SU-DHL-6 (cell line): ENCODE data around the gene ZFHX3.

Experiments
- EZH2phosphoT487 ChIP-seq: fragments of 200-600 bp; sonication (generic), shearing (Covaris generic); conservative IDR thresholded peaks from 2 replicates; pipeline ENCODE4 v1.6.1; 2018; ENCODE audit warnings: mild to moderate bottlenecking, antibody characterized with exemption, low read length, moderate library complexity, mixed read lengths
- TF ChIP-seq, protein P1 (sequence below): fragments of 200-600 bp; sonication (generic); IDR thresholded peaks from one replicate; pipeline ENCODE4 v1.5.1; 2017; ENCODE audit warnings: antibody characterized with exemption, mild to moderate bottlenecking, low read length, moderate library complexity; ENCODE audit not compliant: insufficient read depth, poor library complexity, severe bottlenecking

DNA sequence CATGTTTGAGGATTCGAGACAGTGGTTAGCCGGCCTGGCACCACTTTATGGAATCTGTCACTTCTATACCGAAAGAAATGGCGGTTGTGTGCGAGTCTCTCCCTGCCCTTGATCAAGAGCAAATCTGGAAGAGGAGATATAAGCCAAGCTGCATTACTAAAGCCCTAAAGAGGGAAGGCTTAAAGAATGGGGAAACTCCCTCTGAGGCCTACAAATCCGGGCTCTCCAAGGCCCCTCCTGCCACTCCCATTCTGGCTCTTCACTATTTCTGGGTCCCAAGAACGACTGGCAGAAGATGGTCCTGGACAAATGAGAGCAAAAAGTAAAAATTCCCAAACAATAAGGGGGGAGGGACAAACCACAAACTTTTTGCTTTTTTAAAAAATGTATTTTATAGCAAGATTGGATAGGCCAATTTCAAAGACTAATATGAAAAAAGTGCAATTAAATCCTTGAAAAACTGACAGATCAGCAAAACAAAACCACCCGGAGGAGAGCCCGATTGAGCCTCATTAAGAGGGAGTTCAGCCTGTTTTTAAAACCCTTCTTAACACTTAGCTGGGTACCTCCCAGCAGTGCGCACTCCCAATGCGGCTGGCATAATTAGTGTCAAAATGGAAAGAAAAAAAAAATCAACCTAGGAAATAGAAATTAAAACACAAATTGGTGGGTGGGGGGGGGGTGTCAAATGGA is 193.5 kb downstream of the ZFHX3 start:
- TF ChIP-seq, protein P1, sequence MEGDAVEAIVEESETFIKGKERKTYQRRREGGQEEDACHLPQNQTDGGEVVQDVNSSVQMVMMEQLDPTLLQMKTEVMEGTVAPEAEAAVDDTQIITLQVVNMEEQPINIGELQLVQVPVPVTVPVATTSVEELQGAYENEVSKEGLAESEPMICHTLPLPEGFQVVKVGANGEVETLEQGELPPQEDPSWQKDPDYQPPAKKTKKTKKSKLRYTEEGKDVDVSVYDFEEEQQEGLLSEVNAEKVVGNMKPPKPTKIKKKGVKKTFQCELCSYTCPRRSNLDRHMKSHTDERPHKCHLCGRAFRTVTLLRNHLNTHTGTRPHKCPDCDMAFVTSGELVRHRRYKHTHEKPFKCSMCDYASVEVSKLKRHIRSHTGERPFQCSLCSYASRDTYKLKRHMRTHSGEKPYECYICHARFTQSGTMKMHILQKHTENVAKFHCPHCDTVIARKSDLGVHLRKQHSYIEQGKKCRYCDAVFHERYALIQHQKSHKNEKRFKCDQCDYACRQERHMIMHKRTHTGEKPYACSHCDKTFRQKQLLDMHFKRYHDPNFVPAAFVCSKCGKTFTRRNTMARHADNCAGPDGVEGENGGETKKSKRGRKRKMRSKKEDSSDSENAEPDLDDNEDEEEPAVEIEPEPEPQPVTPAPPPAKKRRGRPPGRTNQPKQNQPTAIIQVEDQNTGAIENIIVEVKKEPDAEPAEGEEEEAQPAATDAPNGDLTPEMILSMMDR, result no peak
- no peak for TF ChIP-seq EZH2phosphoT487
